Vagina (tissue), 2 donors: ENCODE measurements around the gene MRPL52.

Source experiments
- CTCF ChIP-seq, 3 experiments: fragments of 450-650 bp in 2 of 3; fragments of 200-600 bp in 1 of 3; sonication (generic) in 1 of 3; IDR thresholded peaks; one replicate each; pipeline ENCODE4 v1.5.1; 2017 to 2019; ENCODE audit warnings: antibody characterized with exemption in 3 of 3, mild to moderate bottlenecking in 2 of 3, moderate library complexity in 2 of 3
- POLR2A ChIP-seq, 2 donors: fragments of 450-650 bp; IDR thresholded peaks; one replicate each; pipeline ENCODE4 v1.6.1; 2017; ENCODE audit warnings: antibody characterized with exemption in 2 of 2, mild to moderate bottlenecking in 2 of 2, moderate library complexity in 2 of 2
- POLR2AphosphoS5 ChIP-seq, 2 donors: sonication (generic); formaldehyde crosslinking; IDR thresholded peaks; one replicate each; pipeline ENCODE4 v1.9.0; 2017; ENCODE audit warnings: antibody characterized with exemption in 2 of 2, mild to moderate bottlenecking in 2 of 2, low read depth in 1 of 2; ENCODE audit not compliant: insufficient read depth in 1 of 2

- TF ChIP-seq CTCF (IDR thresholded peaks at IDR 0.05): peak in 1 of 3 experiments; percentile 11
- TF ChIP-seq POLR2A (IDR thresholded peaks at IDR 0.05): peak in 1 of 2 donors; percentile 10
- peak; percentile 82 to 84 for TF ChIP-seq POLR2AphosphoS5 (IDR thresholded peaks at IDR 0.05; ENCODE audit: insufficient read depth in 1 of 2, low read depth in 1 of 2)
Observed at GRCh38 chr14:22850944-22851764, 21.5 kb downstream of the MRPL52 start.
